Neural cell (in vitro differentiated cells): ENCODE measurements around the gene C11orf65. TPM values are rescaled to one million over a fixed set of nuclear protein-coding genes. Genes with fewer than 3 reads are reported as not detected.
"Not testable (repeated sequence)": the region's sequence is repeated elsewhere in the genome, so short reads cannot be mapped to it uniquely, and the experiment has no call there.

Experiments
- H2AFZ ChIP-seq: fragments of 200-600, 300-800 bp; sonication (generic), shearing (Covaris generic); 2 replicates; pipeline ENCODE4 v1.6.0; 2014; ENCODE audit warnings: low read depth, mild to moderate bottlenecking, antibody characterized with exemption, low read length, moderate library complexity
- H3F3A ChIP-seq: fragments of 200-600 bp; shearing (Covaris generic); 2 replicates; pipeline ENCODE4 v1.6.1; 2016; ENCODE audit warnings: mild to moderate bottlenecking, moderate library complexity, mixed read lengths, antibody characterized with exemption, low read length; ENCODE audit not compliant: insufficient read depth, poor library complexity, severe bottlenecking
- H3K27ac ChIP-seq: fragments of 200-600, 300-800 bp; sonication (generic), shearing (Covaris generic); 2 replicates; pipeline ENCODE4 v1.5.1; 2014; ENCODE audit warnings: mild to moderate bottlenecking, low read length, moderate library complexity
- H3K27me3 ChIP-seq: fragments of 300-800, 200-600 bp; sonication (generic), shearing (Covaris generic); 2 replicates; pipeline ENCODE4 v1.6.0; 2014; ENCODE audit warnings: mild to moderate bottlenecking, low read depth, low read length, moderate library complexity; ENCODE audit not compliant: insufficient read depth
- H3K36me3 ChIP-seq: fragments of 300-800, 200-600 bp; sonication (generic), shearing (Covaris generic); 2 replicates; pipeline ENCODE4 v1.5.1; 2014; ENCODE audit warnings: mild to moderate bottlenecking, antibody characterized with exemption, low read length, moderate library complexity; ENCODE audit not compliant: insufficient read depth
- H3K4me2 ChIP-seq: fragments of 300-800, 200-600 bp; sonication (generic), shearing (Covaris generic); 2 replicates; pipeline ENCODE4 v1.6.0; 2014; ENCODE audit warnings: mild to moderate bottlenecking, low read length
- H3K4me3 ChIP-seq: fragments of 300-800, 200-600 bp; sonication (generic), shearing (Covaris generic); 2 replicates; pipeline ENCODE4 v1.5.1; 2014; ENCODE audit warnings: mild to moderate bottlenecking, low read length, moderate library complexity
- H3K79me2 ChIP-seq: fragments of 200-600 bp; shearing (Covaris generic); replicated peaks from 2 replicates; pipeline ENCODE4 v1.6.0; 2014; ENCODE audit warnings: mild to moderate bottlenecking, low read length, moderate library complexity; ENCODE audit not compliant: insufficient read depth
- H3K9ac ChIP-seq: fragments of 300-800, 200-600 bp; sonication (generic), shearing (Covaris generic); 2 replicates; pipeline ENCODE4 v1.6.1; 2016; ENCODE audit warnings: mild to moderate bottlenecking, low read length, mixed read lengths
- H3K9me2 ChIP-seq: fragments of 200-600 bp; shearing (Covaris generic); 2 replicates; pipeline ENCODE4 v1.6.1; 2016; ENCODE audit warnings: mild to moderate bottlenecking, low read length, mixed read lengths; ENCODE audit not compliant: insufficient read depth
- H3K9me3 ChIP-seq: fragments of 200-600, 300-800 bp; sonication (generic), shearing (Covaris generic); 2 replicates; pipeline ENCODE4 v1.6.1; 2016; ENCODE audit warnings: mild to moderate bottlenecking, mixed run types, low read length, moderate library complexity, mixed read lengths
- H4K20me1 ChIP-seq: fragments of 200-600 bp; shearing (Covaris generic); 2 replicates; pipeline ENCODE4 v1.6.1; 2016; ENCODE audit warnings: mild to moderate bottlenecking, mixed run types; ENCODE audit not compliant: insufficient read depth
- CTCF ChIP-seq: fragments of 450-650 bp; IDR thresholded peaks from 2 replicates; pipeline ENCODE4 v1.5.1; 2014; ENCODE audit warnings: antibody characterized with exemption, mild to moderate bottlenecking, moderate library complexity; ENCODE audit not compliant: poor library complexity, severe bottlenecking
- EP300 ChIP-seq: fragments of 450-650 bp; conservative IDR thresholded peaks from 2 replicates; pipeline ENCODE4 v1.6.1; 2014; ENCODE audit warnings: antibody characterized with exemption, mild to moderate bottlenecking, moderate library complexity; ENCODE audit not compliant: poor library complexity, severe bottlenecking
- EZH2 ChIP-seq: fragments of 200-600, 300-800 bp; shearing (Covaris generic), sonication (generic); IDR thresholded peaks from 2 replicates; pipeline ENCODE4 v1.6.1; 2014; ENCODE audit warnings: antibody characterized with exemption, low read length, borderline replicate concordance, mild to moderate bottlenecking; ENCODE audit not compliant: insufficient read depth, poor library complexity, severe bottlenecking
- MXI1 ChIP-seq: fragments of 450-650 bp; conservative IDR thresholded peaks from 2 replicates; pipeline ENCODE4 v1.6.1; 2014; ENCODE audit warnings: antibody characterized with exemption, mild to moderate bottlenecking; ENCODE audit not compliant: poor library complexity, severe bottlenecking
- POLR2AphosphoS5 ChIP-seq: IDR thresholded peaks from 2 replicates; pipeline ENCODE4 v1.6.1; 2012
- RAD21 ChIP-seq: fragments of 450-650 bp; conservative IDR thresholded peaks from 2 replicates; pipeline ENCODE4 v1.6.1; 2014; ENCODE audit warnings: antibody characterized with exemption, mild to moderate bottlenecking, moderate library complexity
- REST ChIP-seq: IDR thresholded peaks from 2 replicates; pipeline ENCODE4 v1.6.1; 2012; ENCODE audit warnings: borderline replicate concordance
- SMC3 ChIP-seq: fragments of 450-650 bp; conservative IDR thresholded peaks from 2 replicates; pipeline ENCODE4 v1.6.1; 2014; ENCODE audit warnings: antibody characterized with exemption, mild to moderate bottlenecking, moderate library complexity; ENCODE audit not compliant: poor library complexity
- TAF1 ChIP-seq: IDR thresholded peaks from 2 replicates; pipeline ENCODE4 v1.6.1; 2012; ENCODE audit warnings: low read depth
- polyA plus RNA-seq: library from polyadenylated mRNA; depleted of rRNA; stranded (reverse); fragments of >200 nt; gene quantifications from 2 replicates; pipeline ENCODE4 v1.2.3, GENCODE V29; 2014

Gene C11orf65
- polyA plus RNA-seq, 1 donor from 2014 or later: 1.1 TPM

- Histone ChIP-seq H3K27ac (no peak overlapping the region), H3K4me3 (no peak overlapping the region), H3K79me2 (no peaks in the 10 kb centered on the region), H3K9me3 (no peaks in the 10 kb centered on the region), H3K9ac (no peak overlapping the region), H3K36me3 (no peaks in the 10 kb centered on the region), H4K20me1 (no peaks in the 10 kb centered on the region), H2AFZ (no peak overlapping the region), H3K4me2 (no peak overlapping the region), H3K9me2 (no peaks in the 10 kb centered on the region), H3F3A (no peaks in the 10 kb centered on the region), H3K27me3 (no peaks in the 10 kb centered on the region)
- TF ChIP-seq CTCF (no peak), EZH2 (no peak), EP300 (no peak)
These were observed 68.9 kb downstream of the C11orf65 start for GRCh38 chr11:108398439-108398838.

GRCh38 chr11:108396672-108397071 is 70.7 kb downstream of the C11orf65 start:
- H4K20me1 ChIP-seq, H3K79me2 ChIP-seq, H3F3A ChIP-seq, H3K4me2 ChIP-seq, H3K27ac ChIP-seq, H3K9me2 ChIP-seq, H3K36me3 ChIP-seq, H3K9ac ChIP-seq, H3K4me3 ChIP-seq, H3K27me3 ChIP-seq, H2AFZ ChIP-seq, H3K9me3 ChIP-seq: not testable (repeated sequence)

GRCh38 chr11:108394744-108395284 is 72.5 kb downstream of the C11orf65 start:
- no peak overlapping the region for H3K27ac ChIP-seq
- no peaks in the 10 kb centered on the region for H3K9me3 ChIP-seq
- H4K20me1 ChIP-seq: no peaks in the 10 kb centered on the region
- no peak overlapping the region for H3K4me2 ChIP-seq
- no peaks in the 10 kb centered on the region for H3K79me2 ChIP-seq
- H3F3A ChIP-seq: no peaks in the 10 kb centered on the region
- no peaks in the 10 kb centered on the region for H3K9me2 ChIP-seq
- no peaks in the 10 kb centered on the region for H3K36me3 ChIP-seq
- H3K9ac ChIP-seq: no peak overlapping the region
- H2AFZ ChIP-seq: no peak overlapping the region
- TF ChIP-seq MXI1 (no peak), TAF1 (no peak), REST (no peak), CTCF (no peak), SMC3 (no peak), EP300 (no peak), EZH2 (no peak), POLR2AphosphoS5 (no peak), RAD21 (no peak)
- no peaks in the 10 kb centered on the region for H3K27me3 ChIP-seq
- H3K4me3 ChIP-seq: no peak overlapping the region
